HG02642 (cell line): Measurements from ENCODE around the gene RAB11A.

Experiments used
- ATAC-seq: cut with Tn5 transposase; IDR thresholded peaks from one replicate; pipeline ENCODE4 v1.9.1; 2021; ENCODE audit warnings: mild to moderate bottlenecking; ENCODE audit not compliant: unreplicated experiment, poor library complexity

RAB11A gene

DNA sequence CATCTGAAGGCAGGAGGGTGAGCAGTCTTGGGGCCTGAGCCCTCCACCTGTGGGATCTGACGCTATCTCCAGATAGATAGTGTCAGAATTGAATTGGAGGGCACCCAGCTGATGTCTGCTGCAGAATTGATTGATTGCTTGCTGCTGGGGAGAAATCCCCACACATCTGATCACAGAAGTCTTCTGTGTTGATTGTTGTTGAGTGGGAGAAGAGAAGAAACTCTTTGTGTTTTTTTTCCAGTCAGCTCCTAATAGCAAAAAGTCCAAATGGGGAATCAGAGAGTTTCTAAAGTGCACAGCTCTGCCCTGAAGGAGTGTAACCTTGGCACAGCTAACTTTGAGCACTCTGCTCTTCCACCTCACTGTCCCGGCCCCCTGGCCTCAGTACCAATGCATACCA lies 66.1 kb downstream of the RAB11A start:
- no peak for ATAC-seq

DNA sequence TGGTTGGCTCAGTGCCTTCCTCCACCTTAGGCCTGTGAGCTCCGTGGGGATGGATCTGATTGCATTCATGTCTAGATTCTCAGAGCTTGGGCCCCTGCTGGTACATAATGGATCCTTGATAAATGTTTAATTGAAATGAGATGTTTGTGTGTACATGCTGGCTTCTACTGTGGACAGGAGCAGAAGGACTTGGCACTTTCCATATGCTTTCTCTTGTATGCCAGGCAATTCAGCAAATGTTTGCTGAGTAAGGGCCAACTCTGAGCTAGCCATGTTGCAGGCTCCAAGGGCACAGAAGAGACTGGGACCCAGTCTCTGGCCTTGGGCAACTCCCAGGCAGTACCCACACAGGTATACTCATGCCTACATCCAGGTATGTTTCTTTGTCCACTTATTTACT lies 67.0 kb downstream of the RAB11A start:
- ATAC-seq: no peak

DNA sequence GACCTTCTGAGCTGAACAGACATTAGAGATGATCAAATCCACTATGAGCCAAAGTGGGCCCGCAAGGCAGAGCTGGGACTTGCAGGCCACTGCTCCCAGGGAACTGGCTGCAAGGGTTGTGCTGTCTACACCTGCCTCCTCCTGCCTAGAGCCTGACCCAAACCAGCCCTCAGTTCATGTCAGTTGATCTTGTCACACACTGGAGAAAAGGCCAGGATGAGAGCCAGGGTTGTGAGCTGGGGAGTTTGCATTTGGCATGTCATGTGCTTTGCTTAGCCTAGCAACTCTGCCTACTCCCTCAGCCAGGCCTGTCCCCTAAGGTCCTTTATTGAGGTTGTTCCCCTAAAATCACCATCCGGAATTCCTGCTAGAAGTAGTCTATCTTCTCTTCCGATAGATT lies 67.8 kb downstream of the RAB11A start:
- no peak for ATAC-seq

DNA sequence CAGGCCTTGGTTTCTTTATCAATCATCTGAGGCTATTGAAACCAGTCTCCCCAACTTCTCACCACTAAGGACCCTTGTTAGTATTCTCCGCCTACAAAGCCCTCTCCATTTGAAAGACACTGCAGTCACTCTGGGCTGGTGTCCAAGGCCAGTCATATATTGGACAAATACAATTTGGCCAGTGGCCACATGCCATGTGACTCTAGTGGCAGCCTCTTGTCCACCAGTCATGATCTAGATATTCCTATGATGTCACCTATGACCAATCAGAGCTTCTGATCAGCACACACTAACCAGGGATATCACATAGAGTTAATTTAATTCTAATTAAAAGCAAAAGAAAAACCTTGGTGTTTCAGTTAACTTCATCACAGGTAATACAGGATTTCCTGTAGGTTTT lies 68.2 kb downstream of the RAB11A start:
- no peak for ATAC-seq

DNA sequence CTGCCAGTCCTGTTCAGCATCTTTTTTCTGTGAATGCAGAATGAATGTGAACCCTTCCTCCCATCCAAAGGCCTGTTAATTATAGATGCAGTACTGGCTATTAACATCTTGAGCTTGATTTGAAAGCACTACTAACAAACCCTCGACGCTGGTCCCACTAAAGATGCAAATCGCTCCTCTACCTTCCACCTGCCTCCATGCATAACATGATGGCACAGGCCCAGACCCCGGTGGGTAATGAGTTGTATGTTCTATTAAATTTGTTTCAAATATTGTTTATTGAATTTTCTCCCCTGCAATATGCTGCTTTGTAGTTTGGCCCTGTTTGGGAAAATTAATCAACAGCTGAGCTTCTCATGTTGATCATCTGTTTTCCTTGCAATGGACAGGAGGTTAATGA lies 69.3 kb downstream of the RAB11A start:
- ATAC-seq: no peak

DNA sequence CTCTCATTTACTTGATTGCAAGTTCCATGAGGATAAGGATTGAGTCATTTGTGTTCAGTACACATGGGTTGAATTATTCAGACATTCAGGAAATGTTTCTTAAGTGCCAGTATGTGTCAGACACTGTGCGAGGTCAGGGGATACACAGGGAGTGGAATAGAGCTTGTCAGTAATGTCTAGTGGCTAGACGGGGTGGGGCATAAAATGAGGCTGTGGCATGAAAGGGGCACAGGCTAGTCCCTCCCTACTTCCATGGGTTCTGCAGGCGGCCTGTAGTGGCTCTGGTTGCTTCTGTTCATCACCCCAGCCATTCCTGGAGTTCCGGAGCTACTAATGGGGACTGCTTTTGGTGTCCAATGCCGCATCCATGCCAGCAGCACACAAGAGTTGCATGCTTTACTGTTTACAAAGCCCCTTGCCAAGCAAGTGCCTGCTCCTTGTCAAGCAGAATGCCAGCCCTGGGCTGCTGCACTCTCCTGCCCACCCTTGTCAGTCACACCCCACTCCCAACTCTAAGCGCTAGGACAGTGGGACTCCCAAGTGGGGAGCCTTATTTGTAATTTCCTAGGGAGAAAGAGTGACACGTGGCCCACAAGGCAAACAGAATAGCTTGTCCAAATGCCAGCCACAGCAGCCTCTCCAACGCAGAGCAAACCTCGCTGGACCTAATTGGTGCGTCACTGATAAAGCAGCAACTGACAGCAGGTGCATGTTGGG lies 70.8 kb downstream of the RAB11A start:
- ATAC-seq: no peak

DNA sequence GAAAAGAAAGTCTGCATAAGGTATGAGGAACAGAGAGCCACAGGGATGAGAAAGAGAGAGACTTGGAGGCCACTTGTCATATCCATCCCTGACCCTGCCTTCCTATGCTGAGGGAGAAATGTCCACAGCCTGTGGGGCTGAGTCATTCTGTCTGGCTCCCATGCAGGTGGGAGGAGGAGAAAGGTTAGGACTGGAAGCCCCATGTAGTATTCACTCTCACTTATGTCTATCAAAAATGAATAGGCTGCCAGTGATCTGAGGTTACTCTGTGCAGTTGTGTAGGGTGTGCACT lies 71.3 kb downstream of the RAB11A start:
- no peak for ATAC-seq
